Measurements from ENCODE around the gene GTSE1.

- TF ChIP-seq POLR2A (IDR thresholded peaks at IDR 0.05; ENCODE audit: low read length) (no peak), GATA1 (IDR thresholded peaks at IDR 0.05; ENCODE audit: low read depth, low read length) (no peak)
Observed at GRCh38 chr22:46318576-46318975, 21.9 kb downstream of the GTSE1 start.

Measured in erythroblast (primary cell).